Parietal lobe (tissue), 2 donors: Measurements from ENCODE around the gene BAZ1B. TPM values are rescaled to one million over a fixed set of nuclear protein-coding genes. Genes with fewer than 3 reads are reported as not detected.

Source experiments
- small RNA-seq: library from RNA; depleted of rRNA; stranded (forward); fragments of <200 nt; gene quantifications from one replicate; pipeline ENCODE3, GENCODE V24; 2014; ENCODE audit warnings: low replicate concordance
- total RNA-seq: library from RNA; depleted of rRNA; stranded (reverse); fragments of >200 nt; gene quantifications from one replicate; pipeline ENCODE4 v1.2.3, GENCODE V29; 2014

BAZ1B gene, protein sequence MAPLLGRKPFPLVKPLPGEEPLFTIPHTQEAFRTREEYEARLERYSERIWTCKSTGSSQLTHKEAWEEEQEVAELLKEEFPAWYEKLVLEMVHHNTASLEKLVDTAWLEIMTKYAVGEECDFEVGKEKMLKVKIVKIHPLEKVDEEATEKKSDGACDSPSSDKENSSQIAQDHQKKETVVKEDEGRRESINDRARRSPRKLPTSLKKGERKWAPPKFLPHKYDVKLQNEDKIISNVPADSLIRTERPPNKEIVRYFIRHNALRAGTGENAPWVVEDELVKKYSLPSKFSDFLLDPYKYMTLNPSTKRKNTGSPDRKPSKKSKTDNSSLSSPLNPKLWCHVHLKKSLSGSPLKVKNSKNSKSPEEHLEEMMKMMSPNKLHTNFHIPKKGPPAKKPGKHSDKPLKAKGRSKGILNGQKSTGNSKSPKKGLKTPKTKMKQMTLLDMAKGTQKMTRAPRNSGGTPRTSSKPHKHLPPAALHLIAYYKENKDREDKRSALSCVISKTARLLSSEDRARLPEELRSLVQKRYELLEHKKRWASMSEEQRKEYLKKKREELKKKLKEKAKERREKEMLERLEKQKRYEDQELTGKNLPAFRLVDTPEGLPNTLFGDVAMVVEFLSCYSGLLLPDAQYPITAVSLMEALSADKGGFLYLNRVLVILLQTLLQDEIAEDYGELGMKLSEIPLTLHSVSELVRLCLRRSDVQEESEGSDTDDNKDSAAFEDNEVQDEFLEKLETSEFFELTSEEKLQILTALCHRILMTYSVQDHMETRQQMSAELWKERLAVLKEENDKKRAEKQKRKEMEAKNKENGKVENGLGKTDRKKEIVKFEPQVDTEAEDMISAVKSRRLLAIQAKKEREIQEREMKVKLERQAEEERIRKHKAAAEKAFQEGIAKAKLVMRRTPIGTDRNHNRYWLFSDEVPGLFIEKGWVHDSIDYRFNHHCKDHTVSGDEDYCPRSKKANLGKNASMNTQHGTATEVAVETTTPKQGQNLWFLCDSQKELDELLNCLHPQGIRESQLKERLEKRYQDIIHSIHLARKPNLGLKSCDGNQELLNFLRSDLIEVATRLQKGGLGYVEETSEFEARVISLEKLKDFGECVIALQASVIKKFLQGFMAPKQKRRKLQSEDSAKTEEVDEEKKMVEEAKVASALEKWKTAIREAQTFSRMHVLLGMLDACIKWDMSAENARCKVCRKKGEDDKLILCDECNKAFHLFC (N-terminal part only)
- 68.5 TPM for total RNA-seq

DNA sequence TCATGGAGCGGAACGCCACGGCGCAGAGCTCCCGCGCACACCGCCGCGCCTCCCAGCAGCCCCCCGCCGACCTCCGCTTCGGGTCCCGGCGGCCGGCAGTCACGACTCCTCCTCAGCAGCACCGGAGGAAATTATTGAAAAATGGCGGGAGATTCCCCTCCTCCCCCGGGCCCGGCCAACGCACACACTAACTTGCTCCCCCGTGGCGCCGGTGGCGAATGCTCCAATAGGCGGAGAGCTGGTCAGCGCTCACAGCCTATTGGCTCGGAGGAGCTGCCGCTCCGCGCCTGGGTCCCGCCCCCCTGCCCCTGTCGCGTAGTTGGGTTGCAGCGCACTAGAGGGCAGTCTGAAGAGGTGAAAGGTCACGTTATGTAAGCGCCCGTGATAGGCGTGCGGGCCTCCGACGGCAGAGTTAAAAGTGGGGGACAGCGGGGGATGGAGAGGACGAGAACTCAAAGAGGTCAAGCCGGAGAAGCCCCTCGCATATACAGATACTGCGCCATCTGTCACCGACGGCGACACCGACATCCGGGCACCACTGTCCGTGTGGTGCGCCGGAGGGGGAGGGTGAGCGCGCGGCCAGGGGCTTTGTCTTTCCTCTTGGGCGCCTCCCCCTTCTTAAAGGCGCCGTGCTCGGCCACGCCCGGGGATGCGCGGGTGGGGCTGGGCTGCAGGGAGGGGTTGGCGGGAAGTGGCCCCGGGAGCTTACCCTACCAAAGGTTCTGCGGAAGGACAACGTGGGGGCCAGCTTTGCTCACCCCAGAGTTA is at the start of gene BAZ1B:
BAZ1B (minus strand) TSS at position 189 of the 768 bp plus-strand sequence. CDS start 360 bp downstream, outside the sequence.

DNA sequence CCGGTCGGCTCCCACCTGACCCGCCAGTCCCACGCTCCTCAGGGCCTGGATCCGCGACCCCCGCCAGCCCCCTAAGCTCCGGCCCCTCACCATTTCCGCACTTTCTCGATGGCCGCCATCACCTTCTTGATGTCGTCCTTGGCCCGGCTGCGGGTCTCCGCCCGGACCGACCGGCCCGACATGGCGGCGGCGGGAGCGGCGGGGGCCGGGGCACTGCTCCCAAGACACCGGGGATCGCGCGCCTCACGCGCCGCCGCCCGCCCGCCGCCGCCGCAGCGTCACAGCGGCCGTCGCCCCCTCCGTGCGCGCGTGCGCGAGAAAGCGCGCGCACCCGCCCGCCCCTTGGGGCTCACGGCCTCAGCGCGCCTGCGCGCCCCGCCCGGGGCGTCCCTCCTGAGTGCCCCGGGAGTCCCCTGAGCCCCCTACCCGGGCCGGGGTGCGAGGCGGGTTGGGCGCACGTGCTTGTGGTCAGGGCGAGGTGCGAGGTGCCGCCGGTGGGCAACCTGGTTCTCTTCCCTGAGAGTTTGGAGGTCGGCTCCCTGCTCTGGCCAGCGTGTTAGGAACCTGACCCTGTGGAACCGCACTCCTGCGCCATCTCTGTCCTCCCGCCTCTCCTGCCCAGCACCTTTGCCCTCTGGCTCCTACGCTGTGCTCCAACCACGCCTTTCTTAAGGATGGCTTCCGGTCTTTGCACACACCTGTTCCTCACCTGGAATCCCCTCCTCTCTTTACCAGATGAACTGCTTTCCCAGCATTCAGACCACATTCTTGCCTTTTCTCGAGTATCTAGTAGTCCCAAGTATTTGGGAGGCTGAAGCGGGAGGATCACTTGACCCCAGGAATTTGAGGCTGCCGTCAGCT is 35.5 kb upstream of the BAZ1B start, which contains the start of gene BCL7B:
BCL7B (minus strand) TSS at position 294 of the 861 bp plus-strand sequence; CDS start at position 182, 112 bp downstream.

Small RNA genes within 50 kb of the gene (small RNA-seq; reads per million reads assigned to genes)
- gene RF00019 = not detected
- gene RNU6-1198P = not detected

Other genes with a start within 250 kb of the BAZ1B start
- 15.7 TPM for gene NSUN5, start 213.5 kb downstream of the BAZ1B start, total RNA-seq
- gene TRIM50, start 194.2 kb downstream of the BAZ1B start, total RNA-seq = not detected
- gene FKBP6, start 194.1 kb downstream of the BAZ1B start, total RNA-seq = not detected
- 2.2 TPM for gene FZD9, start 88.5 kb downstream of the BAZ1B start, total RNA-seq
- gene BCL7B, start 35.4 kb upstream of the BAZ1B start, total RNA-seq = 10.0 TPM
- gene TBL2, start 56.3 kb upstream of the BAZ1B start, total RNA-seq = 25.4 TPM
- under 0.01 TPM for gene MLXIPL, start 102.2 kb upstream of the BAZ1B start, total RNA-seq
- gene VPS37D, start 145.5 kb upstream of the BAZ1B start, total RNA-seq = 19.4 TPM
- gene DNAJC30, start 161.2 kb upstream of the BAZ1B start, total RNA-seq = 4.4 TPM
- 24.4 TPM for gene BUD23, start 161.3 kb upstream of the BAZ1B start, total RNA-seq
- gene STX1A, start 197.4 kb upstream of the BAZ1B start, total RNA-seq = 74.5 TPM
- gene ABHD11, start 216.5 kb upstream of the BAZ1B start, total RNA-seq = 7.5 TPM
- gene CLDN3, start 248.0 kb upstream of the BAZ1B start, total RNA-seq = not detected